K562 (cell line): ENCODE results near the gene HLA-DOA. TPM values are rescaled to one million over a fixed set of nuclear protein-coding genes. Genes with fewer than 3 reads are reported as not detected.

Experiments
- ATAC-seq: fragments of 200-7000 bp; cut with Tn5 transposase; 3 replicates; pipeline ENCODE4 v1.9.1; 2020; ENCODE audit warnings: moderate library complexity
- BruUV-seq: library from RNA; stranded (reverse); fragments of 400-500 nt; replicated peaks from 2 replicates; lab custom pipeline; 2021; lab: Mats Ljungman, UMichigan
- CTCF ChIA-PET: fragments of 300-600 bp; formaldehyde crosslinking; extraction: SDS; loops from one replicate; lab custom pipeline; 2021; ENCODE audit warnings: low intra/inter-chr PET ratio; lab: Yijun Ruan, JAX
- POLR2A ChIA-PET: fragments of 300-600, 350-650 bp; sonication (Branson Sonifier 250); formaldehyde crosslinking; extraction: SDS; loops from one replicate; lab custom pipeline; 2021; ENCODE audit warnings: antibody characterized with exemption, inconsistent platforms; lab: Yijun Ruan, JAX
- DNase-seq, 4 experiments: peaks; one replicate each; pipeline versions ENCODE4 v3.0.0 to v3.0.0-alpha.2; 2011 to 2018; ENCODE audit warnings: low spot score in 3 of 4, mixed read lengths in 3 of 4; ENCODE audit errors: extremely low read depth in 1 of 4
- FAIRE-seq: peaks from 2 replicates; lab custom pipeline; 2011; peaks lifted over from hg19 to GRCh38; lab: Jason Lieb, UNC
- H2AFZ ChIP-seq: 2 replicates; pipeline ENCODE4 v1.6.0; 2011; ENCODE audit warnings: low read depth, low read length, control low read depth, inconsistent platforms
- H3K27ac ChIP-seq: fragments of 200-600 bp; 3 replicates; pipeline ENCODE4 v1.8.0; 2011; ENCODE audit warnings: low read depth, mild to moderate bottlenecking, control low read depth, inconsistent platforms, low read length, moderate library complexity, mixed read lengths; ENCODE audit errors: extremely low read depth
- H3K27me3 ChIP-seq, 2 experiments: fragments of 300-600 bp in 1 of 2; 2 replicates in 1 of 2; 3 replicates in 1 of 2; pipeline versions ENCODE4 v1.6.0 to v1.8.0; 2011; ENCODE audit warnings: inconsistent platforms in 2 of 2, low read length in 2 of 2, mild to moderate bottlenecking in 1 of 2, mixed read lengths in 1 of 2, moderate library complexity in 1 of 2; ENCODE audit not compliant: control insufficient read depth in 2 of 2, insufficient read depth in 2 of 2
- H3K36me3 ChIP-seq: fragments of 300-600 bp; 3 replicates; pipeline ENCODE4 v1.8.0; 2011; ENCODE audit warnings: mild to moderate bottlenecking, low read length, inconsistent platforms; ENCODE audit not compliant: control insufficient read depth, insufficient read depth
- H3K4me1 ChIP-seq, 2 experiments: fragments of 200-600 bp in 1 of 2; replicated peaks in 1 of 2; 2 replicates in 1 of 2; 3 replicates in 1 of 2; pipeline versions ENCODE4 v1.5.1 to v1.8.0; 2011; ENCODE audit warnings: inconsistent platforms in 2 of 2, low read length in 2 of 2, mild to moderate bottlenecking in 1 of 2, mixed read lengths in 1 of 2, moderate library complexity in 1 of 2; ENCODE audit not compliant: control insufficient read depth in 2 of 2, insufficient read depth in 2 of 2
- H3K4me2 ChIP-seq: 2 replicates; pipeline ENCODE4 v1.6.1; 2011; ENCODE audit warnings: low read length, control low read depth, inconsistent platforms, mixed read lengths; ENCODE audit not compliant: insufficient read depth
- H3K4me3 ChIP-seq: fragments of 200-600 bp; sonication (generic), shearing (Covaris generic); 2 replicates; pipeline ENCODE4 v1.5.1; 2016; ENCODE audit warnings: control low read depth, inconsistent platforms
- H3K79me2 ChIP-seq: fragments of 200-600 bp; 3 replicates; pipeline ENCODE4 v1.8.0; 2011; ENCODE audit warnings: low read length, inconsistent platforms; ENCODE audit not compliant: control insufficient read depth, insufficient read depth
- H3K9ac ChIP-seq, 2 experiments: 2 replicates each; pipeline versions ENCODE4 v1.6.0 to v1.6.1; 2011; ENCODE audit warnings: low read depth in 2 of 2, low read length in 2 of 2, control low read depth in 1 of 2, inconsistent platforms in 1 of 2, mild to moderate bottlenecking in 1 of 2, mixed read lengths in 1 of 2; ENCODE audit not compliant: insufficient read depth in 1 of 2
- H3K9me1 ChIP-seq: one replicate; pipeline ENCODE4 v1.6.0; 2011; ENCODE audit warnings: inconsistent platforms, mild to moderate bottlenecking, low read length, moderate library complexity; ENCODE audit not compliant: control insufficient read depth, insufficient read depth
- H3K9me3 ChIP-seq: replicated peaks from 2 replicates; pipeline ENCODE4 v1.5.1; 2011; ENCODE audit warnings: low read depth, low read length, inconsistent platforms; ENCODE audit not compliant: control insufficient read depth, insufficient read depth
- H4K20me1 ChIP-seq: replicated peaks from 2 replicates; pipeline ENCODE4 v1.6.1; 2011; ENCODE audit warnings: low read length, inconsistent platforms, mixed read lengths; ENCODE audit not compliant: control insufficient read depth, insufficient read depth
- CBX8 ChIP-seq: fragments of 200-600 bp; sonication (generic); IDR thresholded peaks from 2 replicates; pipeline ENCODE4 v1.6.1; 2012; ENCODE audit warnings: borderline replicate concordance, mixed run types, low read depth, mild to moderate bottlenecking, moderate library complexity, mixed read lengths, low read length, control low read depth, inconsistent platforms; ENCODE audit not compliant: poor library complexity, severe bottlenecking; ENCODE audit errors: extremely low read depth
- ESRRB ChIP-seq: fragments of 250-450 bp; sonication (Bioruptor Pico); IDR thresholded peaks from 2 replicates; pipeline ENCODE4 v1.5.0; 2020; ENCODE audit warnings: mild to moderate bottlenecking, moderate library complexity, borderline replicate concordance
- GTF2A2 ChIP-seq: IDR thresholded peaks from 2 replicates; pipeline ENCODE4 v1.6.1; 2016; ENCODE audit warnings: mild to moderate bottlenecking, missing genetic modification characterization, missing compliant biosample characterization
- JUNB ChIP-seq: fragments of 450-650 bp; formaldehyde crosslinking; conservative IDR thresholded peaks from 2 replicates; pipeline ENCODE4 v1.4.0; 2020; ENCODE audit warnings: mild to moderate bottlenecking
- MYBL2 ChIP-seq, 2 experiments: fragments of 450-650 bp in 1 of 2; sonication (generic) in 1 of 2; formaldehyde crosslinking in 1 of 2; IDR thresholded peaks; 2 replicates each; pipeline versions ENCODE4 v1.6.1 to v1.8.1; 2017 to 2022; ENCODE audit warnings: borderline replicate concordance in 1 of 2, inconsistent platforms in 1 of 2, low read depth in 1 of 2, mild to moderate bottlenecking in 1 of 2, missing genetic modification reagents in 1 of 2, moderate library complexity in 1 of 2
- NCOA4 ChIP-seq: fragments of 450-650 bp; IDR thresholded peaks from 2 replicates; pipeline ENCODE4 v1.6.1; 2018; ENCODE audit warnings: mild to moderate bottlenecking; ENCODE audit not compliant: partially characterized antibody
- NCOR1 ChIP-seq: fragments of 450-650 bp; IDR thresholded peaks from 2 replicates; pipeline ENCODE4 v1.6.1; 2016; ENCODE audit warnings: mild to moderate bottlenecking, moderate library complexity
- NELFE ChIP-seq: IDR thresholded peaks from 2 replicates; pipeline ENCODE4 v1.6.1; 2011; ENCODE audit warnings: mild to moderate bottlenecking; ENCODE audit not compliant: insufficient read depth, insufficient read length
- NFE2L1 ChIP-seq: fragments of 450-650 bp; IDR thresholded peaks from 2 replicates; pipeline ENCODE4 v1.6.1; 2016; ENCODE audit warnings: missing genetic modification characterization, low read depth, mild to moderate bottlenecking, missing compliant biosample characterization, moderate library complexity, borderline replicate concordance
- SAFB2 ChIP-seq: fragments of 200-400 bp; formaldehyde crosslinking; IDR thresholded peaks from 2 replicates; pipeline ENCODE4 v1.6.1; 2018; ENCODE audit warnings: borderline replicate concordance, low read length, low read depth, moderate library complexity; ENCODE audit not compliant: severe bottlenecking
- SIN3B ChIP-seq: fragments of 450-650 bp; IDR thresholded peaks from 2 replicates; pipeline ENCODE4 v1.6.1; 2017; ENCODE audit warnings: low read depth, mild to moderate bottlenecking, moderate library complexity
- TEAD2 ChIP-seq: fragments of 450-650 bp; IDR thresholded peaks from 2 replicates; pipeline ENCODE4 v1.6.1; 2016; ENCODE audit warnings: missing genetic modification characterization, control low read depth, missing compliant biosample characterization
- TSC22D4 ChIP-seq: fragments of 450-650 bp; IDR thresholded peaks from 2 replicates; pipeline ENCODE4 v1.6.1; 2016; ENCODE audit warnings: missing genetic modification characterization, missing biosample characterization, control low read depth
- ZHX1 ChIP-seq: fragments of 150-350 bp; conservative IDR thresholded peaks from 2 replicates; pipeline ENCODE4 v1.6.1; 2014; ENCODE audit warnings: low read length
- ZNF384 ChIP-seq: IDR thresholded peaks from 2 replicates; pipeline ENCODE4 v1.6.1; 2012; ENCODE audit warnings: low read depth, low read length, improper control_type of control experiment
- ZNF41 ChIP-seq: fragments of 250-450 bp; sonication (Bioruptor Pico); conservative IDR thresholded peaks from 2 replicates; pipeline ENCODE4 v1.4.0; 2020; ENCODE audit warnings: mild to moderate bottlenecking
- WGBS: fragments of 100-300 bp; shearing (Covaris generic); methylation state at CpG from one replicate; pipeline ENCODE4 v1.1.6; 2016; ENCODE audit warnings: low coverage, mixed read lengths; ENCODE audit not compliant: insufficient coverage; ENCODE audit errors: missing lambda C conversion rate; 5-methylcytosine and 5-hydroxymethylcytosine counted together
- in situ Hi-C: fragments of 300-500 bp; cut with MboI; formaldehyde crosslinking; loops from 4 replicates; pipeline ENCODE4 v1.15.0; 2018; ENCODE audit warnings: inconsistent platforms, mixed read lengths
- intact Hi-C: fragments of 100-400 bp; cut with micrococcal nuclease; formaldehyde crosslinking; loops from 2 replicates; pipeline ENCODE4 v1.14.2; 2022
- polyA plus RNA-seq, 8 experiments: library from polyadenylated mRNA; depleted of rRNA in 4 of 8; stranded (reverse) in 5 of 8; unstranded in 3 of 8; fragments of >200 nt; fragmentation: Nextera tagmentation in 2 of 8; fragmentation: Illumina TruSeq in 1 of 8; extraction: Ambion mirVana in 2 of 8; extraction: Trizol in 1 of 8; gene quantifications; 2 replicates each; pipeline versions ENCODE4 v1.2.1 to v1.2.3, GENCODE V29; 2011 to 2014; ENCODE audit warnings: inconsistent platforms in 1 of 8, missing spikeins in 1 of 8
- total RNA-seq, 7 experiments: library from RNA; depleted of rRNA in 6 of 7; stranded (reverse); fragments of >200 nt in 6 of 7; fragmentation: Illumina TruSeq in 2 of 7; extraction: Trizol in 2 of 7; gene quantifications; 2 replicates each; pipeline versions ENCODE4 v1.2.1 to v1.2.3, GENCODE V29; 2011 to 2021; ENCODE audit warnings: low replicate concordance in 1 of 7
- TF ChIP-seq, protein P1 (sequence below): sonication (generic); formaldehyde crosslinking; IDR thresholded peaks from 2 replicates; pipeline ENCODE4 v1.5.0; 2020; ENCODE audit warnings: missing genetic modification reagents

HLA-DOA gene
- total and polyA plus RNA-seq, 9 of the 15 experiments (the other 6 are each of a cell fraction or from before 2014, with no cell fraction given): 0.07 TPM; not detected in 8

- Histone ChIP-seq H3K79me2 (no peaks in the 10 kb centered on the region), H3K4me3 (no peak overlapping the region), H3K4me1 (no peaks in the 10 kb centered on the region), H3K36me3 (no peaks in the 10 kb centered on the region)
- in situ Hi-C loops: loop anchor here (5.0 kb wide), 2 partner anchors 68 to 228 kb away; no protein-coding TSS in a partner anchor
- no peak for ATAC-seq
- intact Hi-C loops: loop anchor here (5.0 kb wide), 1 partner anchor 128 kb away; no protein-coding TSS in a partner anchor
- TF ChIP-seq NFE2L1 (no peak), SIN3B (no peak), NCOR1 (no peak), ZHX1 (no peak), ZNF41 (no peak), GTF2A2 (tag) (no peak), SAFB2 (no peak), CBX8 (no peak), JUNB (no peak), ZNF384 (no peak), TEAD2 (tag) (no peak), MYBL2 (IDR thresholded peaks at IDR 0.05; ENCODE audit: low read depth) (no peak), MYBL2 (CRISPR knock-in tag; IDR thresholded peaks at IDR 0.05; ENCODE audit: borderline replicate concordance) (no peak), NCOA4 (no peak), ESRRB (no peak), NELFE (no peak), TSC22D4 (tag) (no peak)
- TF ChIP-seq, protein P1, sequence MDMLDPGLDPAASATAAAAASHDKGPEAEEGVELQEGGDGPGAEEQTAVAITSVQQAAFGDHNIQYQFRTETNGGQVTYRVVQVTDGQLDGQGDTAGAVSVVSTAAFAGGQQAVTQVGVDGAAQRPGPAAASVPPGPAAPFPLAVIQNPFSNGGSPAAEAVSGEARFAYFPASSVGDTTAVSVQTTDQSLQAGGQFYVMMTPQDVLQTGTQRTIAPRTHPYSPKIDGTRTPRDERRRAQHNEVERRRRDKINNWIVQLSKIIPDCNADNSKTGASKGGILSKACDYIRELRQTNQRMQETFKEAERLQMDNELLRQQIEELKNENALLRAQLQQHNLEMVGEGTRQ (CRISPR knock-in tag): no peak
- TF ChIP-seq, all 486 proteins: peak for 0
- Histone ChIP-seq H3K27ac (no peak overlapping the region), H3K27me3 (peaks cover 17 to 43% of the 10 kb centered on the region in 2 experiments), H4K20me1 (peaks cover 4% of the 10 kb centered on the region; the same call in 1 of the 2 replicates), H3K4me2 (0 out of 2 replicates have a peak overlapping the region, but pooled peaks have one; percentile 1), H3K9me3 (no peaks in the 10 kb centered on the region), H3K9me1 (no peaks in the 10 kb centered on the region), H3K9ac (no peak overlapping the region), H2AFZ (no peak overlapping the region)
- 2% methylated on average over 6 of the region's 6 CpGs for WGBS
- DNase-seq (peak in 1 of 4 experiments; percentile 2), FAIRE-seq (no peak)
- POLR2A ChIA-PET: interaction anchor here (0.5 to 1.0 kb wide), 2 partner anchors 11 to 278 kb away, joined by 3 read pairs; no protein-coding TSS in a partner anchor
- BruUV-seq: no TSS peak
- CTCF ChIA-PET: interaction anchor here (0.5 kb wide), 1 partner anchor 224 kb away, joined by 4 read pairs; no protein-coding TSS in a partner anchor
Observed at GRCh38 chr6:33018904-33019303, 9.5 kb upstream of the HLA-DOA start.
